Right kidney (tissue), 1 donor: ENCODE results near the gene TBL1XR1.
A peak's percentile ranks its signal among the peaks of the same experiment; 100 is the strongest.
"Not testable (repeated sequence)": the region's sequence is repeated elsewhere in the genome, so short reads cannot be mapped to it uniquely, and the experiment has no call there.

ENCODE experiments used
- DNase-seq: peaks from one replicate; pipeline ENCODE4 v3.0.0-alpha.2; 2016

The TBL1XR1 gene

DNA sequence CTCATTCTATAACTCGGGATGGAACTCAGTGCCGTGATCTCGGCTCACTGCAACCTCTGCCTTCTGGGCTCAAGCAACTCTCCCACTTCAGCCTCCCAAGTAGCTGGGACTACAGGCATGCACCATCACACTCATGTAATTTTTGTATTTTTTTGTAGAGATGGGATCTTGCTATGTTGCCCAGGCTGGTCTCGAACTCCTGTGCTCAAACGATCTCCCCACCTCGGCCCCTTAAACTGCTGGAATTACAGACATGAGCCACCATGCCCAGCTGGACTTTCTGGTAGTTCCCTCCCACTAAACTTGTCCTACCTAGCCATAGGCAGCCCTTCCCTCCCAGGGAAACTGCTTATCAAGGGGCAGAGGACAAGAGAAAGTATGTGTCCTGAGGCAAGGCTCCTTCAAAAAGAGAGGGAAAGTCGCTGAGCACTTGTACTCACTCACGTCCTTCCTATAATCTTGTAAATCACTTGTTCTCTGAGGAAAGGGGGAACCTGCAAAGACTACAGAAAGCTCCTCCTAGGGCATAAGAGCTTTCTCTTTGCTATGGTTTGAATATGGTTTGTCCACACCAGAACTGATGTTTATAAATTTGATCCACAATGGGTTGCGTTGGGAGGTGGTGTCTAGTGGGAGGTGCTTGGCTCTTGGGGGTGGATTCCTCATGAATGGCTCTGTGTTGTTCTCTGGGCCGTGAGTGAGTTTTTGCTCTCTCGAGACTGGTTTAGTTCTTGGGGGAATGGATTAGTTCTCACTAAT is 13.6 kb upstream of the TBL1XR1 start:
- DNase-seq = no peak

DNA sequence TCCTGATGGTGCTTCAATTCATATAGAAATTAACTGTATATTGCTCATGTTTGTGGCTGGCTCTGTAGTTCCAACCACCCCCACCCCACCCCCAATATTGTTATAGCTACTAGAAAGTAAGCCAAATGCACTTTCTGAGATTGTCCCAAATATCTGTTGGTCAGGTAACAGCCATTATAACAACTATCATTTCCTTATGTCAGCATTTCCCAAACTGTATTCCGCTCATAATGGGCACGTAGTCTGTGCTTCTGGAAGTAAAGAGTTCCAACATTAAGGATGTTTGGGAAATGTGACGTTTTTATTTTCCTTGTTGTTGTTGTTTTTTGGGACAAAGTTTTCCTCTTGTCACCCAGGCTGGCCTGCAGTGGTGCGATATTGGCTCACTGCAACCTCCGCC is 12.2 kb upstream of the TBL1XR1 start:
- no peak for DNase-seq

DNA sequence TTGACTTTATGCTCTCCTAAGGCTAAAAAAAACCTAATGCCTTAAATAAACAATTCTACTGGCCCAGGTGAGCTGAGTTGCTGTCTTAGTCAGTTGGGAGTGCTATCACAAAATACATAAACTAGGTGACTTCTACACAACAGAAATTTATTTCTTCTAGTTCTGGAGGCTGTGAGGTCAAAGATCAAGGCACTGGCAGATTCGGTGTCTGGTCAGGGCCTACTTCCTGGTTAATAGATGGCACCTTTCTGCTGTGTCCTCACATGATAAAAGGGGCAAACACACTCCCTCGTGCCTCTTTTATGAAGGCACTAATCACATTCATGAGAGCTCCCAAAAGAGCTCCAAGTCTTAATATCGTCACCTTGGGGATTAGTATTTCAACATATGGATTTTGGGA is 11.5 kb upstream of the TBL1XR1 start:
- DNase-seq = no peak

DNA sequence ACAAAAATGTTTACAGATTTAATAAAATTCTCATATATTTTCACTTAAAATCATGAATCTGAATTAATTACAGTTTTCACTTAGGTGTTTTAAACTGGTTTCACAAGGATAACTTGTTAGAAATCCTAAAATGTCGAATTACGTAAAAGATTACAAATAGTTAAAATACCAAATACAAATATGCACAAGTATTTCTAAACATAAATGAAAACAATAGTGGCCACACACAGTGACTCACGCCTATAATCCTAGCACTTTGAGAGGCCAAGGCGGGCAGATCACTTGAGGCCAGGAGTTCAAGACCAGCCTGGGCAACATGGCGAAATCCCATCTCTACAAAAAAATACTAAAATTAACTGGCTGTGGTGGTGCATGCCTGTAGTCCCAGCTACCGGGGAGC is 10.9 kb upstream of the TBL1XR1 start:
- no peak for DNase-seq

DNA sequence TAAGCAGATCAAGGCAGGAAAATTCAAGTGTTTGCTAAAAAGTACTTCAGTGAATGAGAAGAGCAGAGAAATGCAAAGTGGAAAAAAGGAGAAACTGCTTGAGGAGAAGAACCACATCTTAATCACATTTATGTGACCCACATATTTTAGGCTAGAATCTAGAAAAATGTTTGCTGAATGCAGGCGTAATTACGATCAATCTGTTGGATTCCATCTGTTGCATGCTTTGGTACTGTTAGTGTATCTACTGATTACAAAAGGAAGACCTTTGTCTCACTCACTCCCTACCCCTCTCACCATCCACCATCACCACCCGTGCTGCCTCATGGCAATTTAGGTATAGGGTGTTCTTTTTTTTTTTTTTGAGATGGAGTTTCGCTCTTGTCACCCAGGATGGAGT is 9.7 kb upstream of the TBL1XR1 start:
- no peak for DNase-seq

DNA sequence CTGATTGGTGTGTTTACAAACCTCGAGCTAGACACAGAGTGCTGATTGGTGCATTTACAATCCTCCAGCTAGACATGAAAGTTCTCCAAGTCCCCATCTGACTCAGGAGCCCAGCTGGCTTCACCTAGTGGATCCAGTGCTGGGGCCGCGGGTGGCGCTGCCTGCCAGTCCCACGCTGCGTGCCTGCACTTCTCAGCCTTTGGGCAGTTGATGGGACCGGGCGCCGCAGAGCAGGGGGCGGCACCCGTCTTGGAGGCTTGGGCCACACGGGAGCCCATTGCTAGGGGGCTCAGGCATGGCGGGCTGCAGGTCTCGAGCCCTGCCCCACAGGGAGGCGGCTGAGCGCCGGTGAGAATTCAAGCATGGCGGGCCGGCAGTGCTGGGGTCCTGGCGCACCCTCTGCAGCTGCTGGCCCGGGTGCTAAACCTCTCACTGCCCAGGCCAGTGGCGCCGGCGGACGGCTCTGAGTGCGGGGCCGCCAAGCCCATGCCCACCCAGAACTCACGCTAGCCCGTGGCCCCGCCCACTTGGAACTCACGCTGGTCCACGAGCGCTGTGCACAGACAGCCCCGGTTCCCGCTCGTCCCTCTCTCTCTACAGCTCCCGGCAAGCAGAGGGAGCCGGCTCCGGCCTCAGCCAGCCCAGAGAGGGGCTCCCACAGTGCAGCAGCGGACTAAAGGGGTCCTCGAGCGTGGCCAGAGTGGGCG is 6.6 kb upstream of the TBL1XR1 start:
- no peak for DNase-seq

DNA sequence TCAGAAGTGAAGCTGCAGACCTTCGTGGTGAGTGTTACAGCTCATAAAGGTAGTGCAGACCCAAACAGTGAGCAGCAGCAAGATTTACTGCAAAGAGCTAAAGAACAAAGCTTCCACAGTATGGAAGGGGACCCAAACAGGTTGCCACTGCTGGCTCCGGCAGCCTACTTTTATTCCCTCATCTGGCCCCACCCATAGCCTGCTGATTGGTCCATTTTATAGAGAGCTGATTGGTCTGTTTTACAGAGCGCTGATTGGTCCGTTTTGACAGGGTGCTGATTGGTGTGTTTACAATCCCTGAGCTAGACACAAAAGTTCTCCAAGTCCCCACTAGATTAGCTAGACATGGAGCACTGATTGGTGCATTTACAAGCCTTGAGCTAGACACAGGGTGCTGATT is 5.7 kb upstream of the TBL1XR1 start:
- not testable (repeated sequence) for DNase-seq

DNA sequence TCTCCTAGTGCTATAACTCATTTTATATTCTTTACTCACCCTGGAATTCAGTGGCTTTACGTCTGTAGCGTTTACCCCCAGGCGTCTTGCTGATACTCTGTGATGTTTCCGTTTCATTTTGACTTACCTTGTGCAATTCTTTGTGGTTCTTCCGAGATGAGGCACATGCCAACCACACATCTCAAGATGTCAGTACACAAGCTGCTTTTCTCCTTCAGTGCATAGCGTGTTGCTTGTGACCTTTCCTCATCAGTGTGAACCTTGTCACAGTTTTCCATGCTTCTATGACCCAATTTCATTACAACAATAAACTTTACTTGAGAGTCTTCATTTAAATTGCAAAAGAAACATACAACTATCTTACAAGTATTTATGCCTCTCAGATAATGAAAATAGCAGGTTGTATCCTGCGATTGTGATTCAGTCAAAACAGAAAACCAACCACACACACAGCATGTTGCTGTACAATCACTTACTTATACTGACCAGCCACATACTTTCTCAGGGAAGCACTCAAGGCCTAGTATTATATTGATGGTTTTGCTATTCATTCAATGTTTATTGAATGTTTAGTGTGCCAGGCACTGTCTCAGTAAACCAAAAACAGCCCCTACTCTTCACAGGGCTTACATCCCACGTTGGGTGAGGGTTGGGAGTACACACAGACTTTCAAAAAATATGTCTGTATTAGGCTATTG is 4.6 kb upstream of the TBL1XR1 start:
- DNase-seq = no peak

DNA sequence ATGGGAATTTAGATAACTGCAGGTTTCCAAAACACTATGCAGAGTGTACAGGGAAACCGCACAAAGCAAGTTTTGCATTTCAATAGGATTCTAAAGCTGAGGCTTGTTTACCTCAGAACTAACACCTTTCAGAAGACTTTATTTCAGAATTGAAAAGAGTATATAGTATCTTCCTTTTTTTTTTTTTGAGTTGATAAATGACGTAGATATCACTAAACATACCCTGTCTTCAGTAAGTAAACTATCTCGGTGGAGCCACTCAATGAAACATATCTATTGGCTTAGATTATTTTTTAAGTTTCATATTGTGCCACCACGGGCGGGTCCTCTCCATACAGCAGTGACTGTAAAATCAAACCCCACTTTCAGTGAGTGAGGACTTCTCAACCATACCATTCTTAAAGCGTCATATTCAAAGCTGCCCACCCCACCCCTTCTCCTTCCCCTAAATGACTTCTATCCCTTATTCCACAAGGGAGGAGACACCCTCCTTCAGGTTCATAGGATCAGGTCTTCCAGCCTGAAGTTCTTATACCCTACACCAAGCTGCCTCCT is 2.0 kb upstream of the TBL1XR1 start:
- DNase-seq = no peak

DNA sequence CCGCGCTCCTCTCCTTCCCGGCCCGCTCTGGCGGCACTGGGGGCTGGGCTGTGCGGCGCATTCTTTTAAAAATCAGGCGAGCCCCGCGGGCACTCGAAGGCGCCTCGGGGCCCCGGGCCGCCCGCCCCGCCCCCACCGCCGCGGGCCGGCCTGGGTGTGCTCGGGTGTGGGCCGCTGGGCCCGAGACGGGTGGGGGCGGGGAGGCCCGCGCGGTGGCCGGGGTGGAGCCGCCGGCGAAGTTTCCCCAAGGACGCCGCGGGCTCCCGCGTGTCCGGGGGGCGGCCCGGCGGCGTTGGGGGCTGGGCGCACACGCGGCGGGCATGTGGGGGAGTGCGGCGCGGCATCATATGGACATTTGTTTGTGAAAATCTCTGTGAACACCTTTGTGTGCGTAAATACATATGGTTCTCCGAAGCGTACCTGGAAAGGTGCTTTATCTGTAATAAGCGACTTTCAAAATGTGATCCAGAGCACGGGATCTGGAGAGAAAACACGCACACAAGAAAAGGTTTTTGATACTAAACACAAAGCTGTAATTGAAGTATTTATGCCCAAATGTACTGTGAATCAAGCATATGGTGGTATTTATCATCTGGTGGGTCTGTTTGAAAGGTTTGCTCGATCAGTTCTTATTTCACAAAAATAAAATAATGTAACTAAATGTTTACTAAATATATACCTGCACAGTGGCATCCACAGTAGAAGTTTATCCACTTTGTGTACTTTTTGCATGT is 612 bp upstream of the TBL1XR1 start:
- DNase-seq = peak; percentile 68

DNA sequence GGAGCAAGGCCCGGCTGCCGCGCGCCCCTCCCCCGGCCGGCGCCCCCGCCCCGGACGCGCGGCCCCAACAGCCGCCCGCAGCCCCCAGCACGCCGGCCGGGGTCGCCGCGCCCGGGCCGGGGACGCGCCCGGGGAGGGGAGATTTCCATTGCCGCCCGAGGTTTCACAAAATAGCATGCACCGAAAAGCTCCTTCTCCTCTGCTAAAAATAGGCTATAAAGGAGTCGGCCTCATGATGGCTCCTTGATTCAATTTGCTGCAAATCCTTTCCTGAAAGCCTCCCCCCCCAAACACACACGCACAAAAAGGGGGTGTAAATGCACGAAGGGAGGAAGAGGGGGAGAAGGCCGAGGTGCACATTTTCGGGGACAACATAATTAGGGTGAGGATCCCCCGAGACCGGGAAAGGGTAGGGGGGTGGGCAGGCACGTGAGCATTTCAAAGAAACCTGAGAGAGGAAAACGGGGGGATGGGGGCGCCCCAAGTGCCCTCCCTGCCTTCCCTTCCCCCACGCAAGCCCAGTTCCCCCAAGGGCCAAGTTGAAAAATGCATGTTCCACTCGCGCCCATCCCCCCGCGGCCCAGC is 734 bp downstream of the TBL1XR1 start:
- DNase-seq = peak; percentile 82

DNA sequence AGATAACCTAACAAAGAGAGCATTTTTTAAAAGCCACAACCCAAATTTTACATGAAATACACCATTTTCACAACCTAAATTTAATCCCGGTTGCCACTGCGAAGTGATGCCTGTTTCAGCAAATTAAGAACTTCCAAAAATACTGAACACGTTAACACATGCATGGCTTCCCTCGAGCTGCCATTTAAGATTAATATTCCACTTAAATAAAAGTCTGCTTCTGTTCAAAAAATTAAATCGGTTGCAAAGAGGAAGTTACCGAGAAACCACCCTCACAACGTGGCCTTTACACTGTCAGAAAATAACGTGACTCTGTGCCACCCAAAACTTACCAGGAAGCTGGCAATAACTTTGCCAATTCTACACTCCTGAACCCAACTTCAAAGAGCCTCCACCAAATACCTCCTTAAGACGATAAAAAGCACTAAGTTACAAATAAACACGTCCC is 1.2 kb downstream of the TBL1XR1 start:
- DNase-seq = no peak

DNA sequence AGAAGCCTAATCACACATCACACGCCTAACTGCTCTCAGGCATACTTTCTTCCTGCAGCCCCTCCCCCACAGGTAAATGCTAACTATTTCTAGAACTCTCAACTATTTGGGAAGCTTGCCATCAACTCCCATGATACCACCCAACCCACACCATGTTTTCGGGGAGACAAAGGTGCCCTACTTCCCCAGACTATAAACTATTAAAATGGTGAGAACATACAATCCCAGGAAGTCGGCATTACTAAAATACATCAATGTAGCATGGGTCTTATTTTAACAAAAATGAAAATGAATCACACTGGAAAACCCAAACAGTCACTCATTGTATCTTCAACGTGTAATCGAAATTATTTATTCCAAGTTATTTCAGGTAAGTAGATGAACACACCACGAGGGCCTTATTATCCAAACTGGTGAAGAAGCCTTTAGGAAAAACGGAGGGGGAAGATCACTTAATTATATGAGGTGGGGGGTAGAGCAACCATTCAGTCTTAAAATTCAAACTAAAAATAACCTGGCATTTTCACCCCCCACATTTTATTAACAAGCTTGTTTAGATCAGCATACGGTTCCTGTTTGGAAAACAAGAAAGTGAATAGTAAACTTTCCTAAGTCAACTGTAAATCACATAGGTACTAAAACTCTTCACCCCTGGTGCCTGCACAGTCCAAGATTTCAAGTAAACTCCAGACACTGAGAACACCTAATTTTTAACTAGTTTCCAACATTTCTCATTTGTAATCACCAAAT is 1.9 kb downstream of the TBL1XR1 start:
- DNase-seq = peak; percentile 51

DNA sequence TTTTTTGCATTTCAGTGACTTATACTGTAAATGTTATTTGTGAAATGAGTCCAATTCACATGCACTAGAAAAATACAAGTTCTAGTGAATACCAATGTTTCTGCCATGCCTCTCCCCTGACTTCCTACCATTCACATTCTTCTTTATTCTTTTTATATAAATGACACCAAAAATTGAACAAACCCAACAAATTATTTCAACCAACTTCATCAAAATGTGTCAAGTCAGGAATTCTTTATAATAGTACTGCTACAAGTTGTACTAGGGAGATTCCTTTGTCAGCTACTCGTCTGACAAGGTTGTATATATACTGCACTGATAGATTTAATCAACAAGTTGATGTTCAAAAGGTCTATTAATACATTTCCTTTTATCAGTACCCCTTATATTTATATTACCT is 3.0 kb downstream of the TBL1XR1 start:
- DNase-seq = no peak

DNA sequence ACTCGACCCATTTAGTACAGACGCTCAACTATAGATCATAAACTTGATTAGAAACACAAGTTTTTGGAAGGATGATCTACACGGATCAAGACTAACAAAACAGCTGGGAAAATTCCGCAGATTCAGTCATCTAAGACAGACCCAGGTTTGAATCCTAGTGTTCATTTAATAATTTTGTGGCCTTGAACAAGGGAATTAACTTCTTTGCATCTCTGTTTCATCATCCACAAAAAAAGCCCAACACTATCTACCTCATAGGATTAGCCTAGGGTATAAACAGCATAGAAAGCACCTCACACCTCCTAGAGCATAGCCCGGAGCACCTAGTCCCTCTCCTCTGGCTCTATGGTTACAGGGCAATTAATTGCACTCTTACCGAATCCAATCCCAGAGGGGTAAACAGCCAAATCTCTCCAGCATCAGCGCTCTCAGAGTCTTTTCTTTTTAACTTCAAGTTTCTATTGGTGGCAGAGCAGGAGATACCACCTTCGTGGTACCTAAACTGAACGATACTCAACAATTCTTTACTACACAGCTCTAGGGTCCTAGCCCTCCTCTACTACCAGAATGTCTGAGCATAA is 3.5 kb downstream of the TBL1XR1 start:
- peak; percentile 28 for DNase-seq

DNA sequence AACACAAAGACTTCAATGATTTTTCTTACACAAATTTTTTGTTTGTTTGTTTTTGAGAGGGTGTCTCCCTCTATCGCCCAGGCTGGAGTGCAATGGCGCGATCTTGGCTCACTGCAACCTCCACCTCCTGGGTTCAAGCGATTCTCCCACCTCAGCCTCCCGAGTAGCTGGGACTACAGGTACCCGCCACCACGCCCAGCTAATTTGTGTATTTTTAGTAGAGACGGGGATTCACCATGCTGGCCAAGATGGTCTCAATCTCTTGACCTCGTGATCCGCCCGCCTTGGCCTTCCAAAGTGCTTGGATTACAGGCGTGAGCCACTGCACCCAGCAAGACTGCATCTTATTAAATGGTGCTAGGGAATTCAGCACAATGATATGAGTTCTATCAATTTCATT is 4.0 kb downstream of the TBL1XR1 start:
- not testable (repeated sequence) for DNase-seq

DNA sequence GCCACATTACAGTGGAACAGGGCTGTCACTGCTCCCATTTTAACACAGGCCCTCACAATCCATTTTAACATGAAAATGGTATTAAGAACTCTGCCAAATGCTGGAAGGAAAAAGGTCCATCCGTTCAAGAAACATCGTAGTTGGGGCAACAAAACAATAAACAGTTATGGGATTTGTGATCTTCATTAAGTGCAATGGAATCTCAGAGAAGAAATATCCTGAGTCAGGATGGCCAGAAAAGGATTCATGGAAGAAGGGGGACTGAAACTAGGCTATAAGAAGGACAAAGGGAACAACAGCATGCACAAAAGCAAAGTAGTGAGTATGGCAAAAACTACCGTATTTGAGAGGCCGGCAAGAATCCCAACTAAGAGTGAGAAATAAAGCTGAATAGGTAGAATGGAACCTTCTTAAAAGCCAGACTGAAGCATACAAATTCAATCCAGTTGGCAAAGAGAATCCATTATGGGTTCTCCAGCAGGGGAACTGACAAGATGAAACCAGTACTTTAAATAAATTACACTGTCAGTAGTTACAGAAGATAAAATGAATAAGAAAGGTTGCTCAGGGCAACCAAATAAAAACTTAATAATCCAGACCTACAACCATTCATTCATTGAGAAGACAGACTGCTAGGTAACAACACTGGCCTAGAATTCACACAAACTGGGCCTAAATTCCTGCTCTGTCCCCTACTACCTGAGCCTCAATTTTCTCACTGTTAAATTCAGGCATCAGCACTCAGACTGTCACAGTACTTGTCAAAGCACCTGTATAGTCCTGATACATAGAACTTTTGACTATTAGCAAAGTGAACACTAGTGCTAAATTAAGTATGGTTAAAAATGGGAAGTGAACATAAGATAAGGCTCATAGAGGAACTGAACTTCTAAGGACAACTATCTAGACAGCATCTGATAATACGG is 6.3 kb downstream of the TBL1XR1 start:
- DNase-seq = no peak

DNA sequence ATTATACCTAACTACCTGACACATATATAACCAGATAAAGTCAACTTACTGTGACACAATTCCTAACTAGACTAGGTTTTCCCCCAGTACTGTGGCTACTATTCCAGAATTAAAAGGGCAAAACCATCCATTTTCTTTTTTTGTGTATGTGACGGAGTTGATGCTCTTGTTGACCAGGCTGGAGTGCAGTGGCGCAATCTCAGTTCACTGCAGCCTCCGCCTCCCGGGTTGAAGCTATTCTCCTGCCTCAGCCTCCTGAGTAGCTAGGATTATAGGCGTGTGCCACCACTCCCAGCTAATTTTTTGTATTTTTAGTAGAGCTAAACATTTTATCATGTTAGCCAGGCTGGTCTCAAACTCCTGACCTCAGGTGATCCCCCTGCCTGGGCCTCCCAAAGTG is 7.1 kb downstream of the TBL1XR1 start:
- not testable (repeated sequence) for DNase-seq

DNA sequence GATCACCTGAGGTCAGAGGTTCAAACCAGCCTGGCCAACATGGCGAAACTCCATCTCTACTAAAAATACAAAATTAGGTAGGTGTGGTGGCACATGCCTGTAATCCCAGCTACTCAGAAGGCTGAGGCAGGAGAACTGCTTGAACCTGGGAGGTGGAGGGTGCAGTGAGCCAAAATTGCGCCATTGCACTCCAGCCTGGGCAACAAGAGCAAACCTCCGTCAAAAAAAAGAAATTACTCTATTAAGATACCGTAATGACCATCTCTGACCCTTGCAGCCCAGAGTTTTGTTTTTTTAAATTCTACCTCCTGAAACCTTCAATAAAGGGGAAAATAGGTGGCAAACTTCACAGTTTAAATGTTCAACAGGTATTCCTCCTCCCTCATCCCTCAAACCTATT is 9.0 kb downstream of the TBL1XR1 start:
- not testable (repeated sequence) for DNase-seq

DNA sequence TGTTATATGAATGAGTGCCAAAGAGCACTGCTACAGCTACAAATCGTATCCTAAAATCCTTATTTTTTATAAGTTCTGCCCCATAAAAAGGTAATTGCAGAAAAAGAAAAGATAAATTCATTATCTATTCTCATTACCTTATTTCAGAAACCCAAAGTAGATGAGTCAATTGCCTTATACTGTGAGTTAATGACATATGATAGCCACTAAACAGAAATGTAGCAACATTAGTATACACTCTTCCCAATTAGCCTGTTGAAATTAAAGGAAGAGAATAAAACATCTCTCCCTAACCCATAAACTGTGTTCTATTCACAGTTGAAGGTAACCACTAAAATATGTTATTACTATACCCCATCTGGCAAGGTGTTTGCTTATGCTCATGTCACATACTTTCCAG is 11.0 kb downstream of the TBL1XR1 start:
- no peak for DNase-seq
